GM12892 (cell line): ENCODE data around the gene SNX30.

Experiments
- POLR2A ChIP-seq: IDR thresholded peaks from 2 replicates; pipeline ENCODE4 v1.6.1; 2011; ENCODE audit warnings: low read depth, low read length, control low read depth
- POLR2AphosphoS5 ChIP-seq: IDR thresholded peaks from 2 replicates; pipeline ENCODE4 v1.6.1; 2011; ENCODE audit warnings: low read depth, low read length, control low read depth

- no peak for TF ChIP-seq POLR2AphosphoS5
- TF ChIP-seq POLR2A: no peak
Measured at GRCh38 chr9:112755675-112756074, 5.1 kb downstream of the SNX30 start.
